HFFc6 (cell line): ENCODE measurements around the gene MOCS1. TPM values are rescaled to one million over a fixed set of nuclear protein-coding genes. Genes with fewer than 3 reads are reported as not detected.

Experiments used
- DNase-seq: peaks from one replicate; pipeline ENCODE4 v3.0.0-alpha.2; 2018
- H3K27ac Mint-ChIP-seq: 2 replicates; pipeline ENCODE4 v1.8.0; 2020; ENCODE audit warnings: mild to moderate bottlenecking, mixed read lengths
- H3K27me3 Mint-ChIP-seq: 2 replicates; pipeline ENCODE4 v1.8.0; 2021; ENCODE audit warnings: mild to moderate bottlenecking, moderate library complexity, mixed read lengths; ENCODE audit not compliant: insufficient read depth
- H3K36me3 Mint-ChIP-seq: 2 replicates; pipeline ENCODE4 v1.8.0; 2021; ENCODE audit warnings: low read depth, mixed read lengths
- H3K4me1 Mint-ChIP-seq: 2 replicates; pipeline ENCODE4 v1.8.0; 2020; ENCODE audit warnings: low read depth, mixed read lengths
- H3K4me3 Mint-ChIP-seq: 2 replicates; pipeline ENCODE4 v1.8.0; 2020; ENCODE audit warnings: mild to moderate bottlenecking, moderate library complexity, mixed read lengths
- H3K9me3 Mint-ChIP-seq: 2 replicates; pipeline ENCODE4 v1.8.0; 2020; ENCODE audit warnings: mild to moderate bottlenecking, mixed read lengths
- CTCF ChIP-seq: fragments of 200-600 bp; sonication (generic); IDR thresholded peaks from 2 replicates; pipeline ENCODE4 v1.5.0; 2021; ENCODE audit warnings: antibody characterized with exemption, mild to moderate bottlenecking
- total RNA-seq, 6 experiments: library from RNA; stranded (reverse); fragmentation: NEBNext Ultra II Directional; extraction: Animal tissue kit (Norgen Biotek cat#: 25700); gene quantifications; 2 replicates in 1 of 6; 3 replicates in 5 of 6; pipeline ENCODE4 v1.2.3, GENCODE V29; 2021

Gene MOCS1
- total RNA-seq, 6 experiments from 2014 or later = 7.9 to 11.1 (median 9.2) TPM

DNA sequence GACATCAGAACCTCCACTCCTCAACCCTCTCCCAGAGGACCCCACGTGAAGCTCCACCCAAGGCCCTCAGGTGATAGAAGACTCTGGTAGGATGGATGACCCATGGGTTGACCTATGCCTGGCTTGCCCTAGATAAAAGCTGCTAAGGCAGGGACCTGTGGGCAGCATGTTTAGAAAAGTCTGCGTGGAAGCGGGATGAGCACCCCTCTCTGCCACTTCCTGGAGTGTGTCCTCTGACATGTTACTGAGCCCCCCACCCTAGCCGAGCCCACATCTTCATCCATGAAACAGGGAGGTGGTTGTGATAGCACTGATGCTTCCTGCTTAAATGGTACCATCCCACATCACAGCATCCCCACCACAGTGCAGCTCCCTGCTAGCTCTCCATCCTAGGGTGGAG is 21.8 kb downstream of the MOCS1 start:
- TF ChIP-seq CTCF = no peak
- no peak overlapping the region for H3K27ac Mint-ChIP-seq
- H3K4me3 Mint-ChIP-seq = no peak overlapping the region
- H3K9me3 Mint-ChIP-seq = no peaks in the 10 kb centered on the region
- no peaks in the 10 kb centered on the region for H3K4me1 Mint-ChIP-seq
- H3K36me3 Mint-ChIP-seq = peaks cover 4% of the 10 kb centered on the region; the same call in 1 of the 2 replicates
- no peak for DNase-seq
- H3K27me3 Mint-ChIP-seq = peaks cover 4% of the 10 kb centered on the region; the same call in 1 of the 2 replicates

DNA sequence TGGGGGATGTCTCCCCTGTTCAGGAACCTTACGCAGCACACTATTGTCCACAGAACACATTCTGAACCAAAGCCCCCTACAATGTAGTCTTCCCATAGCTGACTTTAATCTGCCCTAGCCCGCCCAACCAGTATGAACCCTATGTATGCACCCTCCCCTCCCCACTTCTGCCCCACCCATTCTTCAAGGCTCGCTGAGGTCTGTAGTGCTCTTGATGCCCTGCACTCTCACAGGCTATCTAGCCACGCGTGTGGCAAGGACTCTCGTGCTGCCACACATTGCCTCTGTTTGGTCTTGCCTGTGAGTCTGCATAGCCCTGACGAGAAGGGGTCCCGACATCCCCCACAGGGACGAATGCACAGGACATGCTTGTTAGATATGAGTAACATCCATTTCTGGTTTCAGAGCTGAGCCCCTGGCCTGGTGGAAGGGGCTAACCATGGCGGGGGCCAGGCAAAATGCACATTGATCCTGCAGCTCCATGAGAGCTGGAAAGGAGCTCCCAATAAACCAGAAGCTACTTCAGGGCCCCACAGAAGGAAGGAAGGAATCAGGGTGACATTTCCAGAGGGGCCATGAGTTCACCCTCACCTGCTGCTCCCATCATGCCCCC is 22.6 kb downstream of the MOCS1 start:
- no peaks in the 10 kb centered on the region for H3K4me1 Mint-ChIP-seq
- no peak overlapping the region for H3K27ac Mint-ChIP-seq
- no peak overlapping the region for H3K4me3 Mint-ChIP-seq
- peaks cover 4% of the 10 kb centered on the region; the same call in 1 of the 2 replicates for H3K36me3 Mint-ChIP-seq
- TF ChIP-seq CTCF = no peak
- DNase-seq = no peak
- H3K9me3 Mint-ChIP-seq = no peaks in the 10 kb centered on the region
- H3K27me3 Mint-ChIP-seq = peaks cover 4% of the 10 kb centered on the region

DNA sequence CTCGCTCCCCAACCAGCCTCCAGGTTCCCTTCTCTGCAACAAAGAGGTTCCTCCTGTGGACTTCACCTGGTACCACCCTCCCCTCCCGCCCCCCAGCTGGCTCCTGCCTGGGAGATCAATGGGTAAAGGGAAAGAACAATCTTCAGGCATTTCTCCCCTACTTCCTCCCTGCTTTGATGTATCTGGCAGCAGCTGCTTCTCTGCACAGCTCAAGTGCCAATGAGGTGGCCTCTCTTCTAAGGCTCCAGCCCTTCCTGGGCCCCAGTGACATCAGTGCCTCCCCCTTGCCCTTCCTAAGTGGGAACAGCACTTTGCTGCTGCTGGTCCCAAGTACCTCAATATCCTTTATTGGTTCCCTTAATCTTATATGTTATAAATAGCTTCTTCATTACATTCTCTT is 23.5 kb downstream of the MOCS1 start:
- H3K9me3 Mint-ChIP-seq = no peaks in the 10 kb centered on the region
- H3K27me3 Mint-ChIP-seq = peaks cover 4% of the 10 kb centered on the region
- H3K4me3 Mint-ChIP-seq = no peak overlapping the region
- no peak overlapping the region for H3K27ac Mint-ChIP-seq
- H3K36me3 Mint-ChIP-seq = peaks cover 4% of the 10 kb centered on the region; the same call in 1 of the 2 replicates
- H3K4me1 Mint-ChIP-seq = no peaks in the 10 kb centered on the region
- no peak for DNase-seq
- TF ChIP-seq CTCF = no peak

DNA sequence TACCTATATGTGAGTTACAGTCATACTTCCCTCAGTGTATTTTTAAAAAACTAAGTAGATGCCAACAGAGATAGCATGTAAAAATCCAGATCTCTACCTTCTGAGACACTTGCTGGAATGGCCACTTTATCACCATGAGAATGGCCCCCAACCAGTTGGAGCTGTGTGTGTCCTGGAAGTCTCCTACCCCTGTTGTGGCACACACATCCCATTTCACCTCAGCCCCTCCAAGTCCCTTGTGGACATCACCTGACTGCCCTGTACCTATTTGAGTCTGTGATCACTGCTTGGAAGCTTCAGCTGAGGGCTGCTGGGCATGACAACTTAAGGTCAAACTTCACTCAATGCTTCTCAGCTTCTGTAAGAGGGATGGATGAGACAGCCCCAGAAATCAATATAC is 24.1 kb downstream of the MOCS1 start:
- peaks cover 5% of the 10 kb centered on the region for H3K27me3 Mint-ChIP-seq
- no peaks in the 10 kb centered on the region for H3K9me3 Mint-ChIP-seq
- H3K27ac Mint-ChIP-seq = no peak overlapping the region
- no peak for DNase-seq
- H3K4me1 Mint-ChIP-seq = no peaks in the 10 kb centered on the region
- TF ChIP-seq CTCF = no peak
- peaks cover 4% of the 10 kb centered on the region; the same call in 1 of the 2 replicates for H3K36me3 Mint-ChIP-seq
- H3K4me3 Mint-ChIP-seq = no peak overlapping the region

GRCh38 chr6:39909701-39910100 is 24.6 kb downstream of the MOCS1 start:
- no peaks in the 10 kb centered on the region for H3K4me1 Mint-ChIP-seq
- no peak for DNase-seq
- no peak overlapping the region for H3K27ac Mint-ChIP-seq
- peaks cover 5% of the 10 kb centered on the region for H3K27me3 Mint-ChIP-seq
- H3K9me3 Mint-ChIP-seq = no peaks in the 10 kb centered on the region
- TF ChIP-seq CTCF = no peak
- no peaks in the 10 kb centered on the region for H3K36me3 Mint-ChIP-seq
- H3K4me3 Mint-ChIP-seq = no peak overlapping the region
